Measurements from ENCODE around the gene NBEA. TPM values are rescaled to one million over a fixed set of nuclear protein-coding genes. Genes with fewer than 3 reads are reported as not detected.
"Not testable (repeated sequence)": the region's sequence is repeated elsewhere in the genome, so short reads cannot be mapped to it uniquely, and the experiment has no call there.

NBEA gene
- total RNA-seq, 1 experiment from 2014 or later, result 4.4 TPM

GRCh38 chr13:35675651-35676050 lies 733.6 kb downstream of the NBEA start:
- BruUV-seq (replicated peaks), result no TSS peak
- CTCF ChIA-PET, result no interaction called here

GRCh38 chr13:35677863-35678262 lies 735.8 kb downstream of the NBEA start:
- ATAC-seq; CTCF ChIA-PET; H3F3A ChIP-seq (ENCODE audit: low read length, unreplicated experiment); POLR2A ChIA-PET (ENCODE audit: unreplicated experiment); H3K4me2 ChIP-seq (ENCODE audit: low read length); intact Hi-C loops (cut with micrococcal nuclease); H3K79me2 ChIP-seq (ENCODE audit: low read length); BruUV-seq (replicated peaks); H2AFZ ChIP-seq (ENCODE audit: low read length); H3K9me3 ChIP-seq (ENCODE audit: low read length); H3K9ac ChIP-seq (ENCODE audit: low read length); H3K9me2 ChIP-seq (replicated peaks; ENCODE audit: low read length); H3K4me3 ChIP-seq (ENCODE audit: low read length); H3K36me3 ChIP-seq (ENCODE audit: low read depth, low read length); H3K27ac ChIP-seq (ENCODE audit: low read length); DNase-seq; H3K27me3 ChIP-seq (ENCODE audit: low read length); H3K4me1 ChIP-seq (ENCODE audit: insufficient read depth, low read length); H4K20me1 ChIP-seq (ENCODE audit: low read length): not testable (repeated sequence)

More at GRCh38 chr13:35675651-35676050, 733.6 kb downstream of the NBEA start:
- no peaks in the 10 kb centered on the region for H3K79me2 ChIP-seq (ENCODE audit: low read length)
- H3K9me3 ChIP-seq (ENCODE audit: low read length), result no peaks in the 10 kb centered on the region
- H3K4me1 ChIP-seq (ENCODE audit: insufficient read depth, low read length), result no peaks in the 10 kb centered on the region
- no peak for ATAC-seq
- POLR2A ChIA-PET (ENCODE audit: unreplicated experiment), result no interaction called here
- no peak overlapping the region for H3K27ac ChIP-seq (ENCODE audit: low read length)
- H3F3A ChIP-seq (ENCODE audit: low read length, unreplicated experiment), result no peaks in the 10 kb centered on the region
- no peak overlapping the region for H3K4me2 ChIP-seq (ENCODE audit: low read length)
- no peak overlapping the region for H3K4me3 ChIP-seq (ENCODE audit: low read length)
- no peaks in the 10 kb centered on the region for H3K9me2 ChIP-seq (replicated peaks; ENCODE audit: low read length)
- TF ChIP-seq CTCF (conservative IDR thresholded peaks at IDR 0.05; ENCODE audit: low read depth, low read length), result no peak
- TF ChIP-seq EZH2 (IDR thresholded peaks at IDR 0.05; ENCODE audit: low read length, unreplicated experiment), result no peak
- TF ChIP-seq EZH2phosphoT487 (IDR thresholded peaks at IDR 0.05; ENCODE audit: borderline replicate concordance, low read length), result no peak
- H2AFZ ChIP-seq (ENCODE audit: low read length), result no peak overlapping the region
- no peaks in the 10 kb centered on the region for H3K27me3 ChIP-seq (ENCODE audit: low read length)
- no peaks in the 10 kb centered on the region for H4K20me1 ChIP-seq (ENCODE audit: low read length)
- no peak overlapping the region for H3K9ac ChIP-seq (ENCODE audit: low read length)
- H3K36me3 ChIP-seq (ENCODE audit: low read depth, low read length), result no peaks in the 10 kb centered on the region
- intact Hi-C loops (cut with micrococcal nuclease), result no loop called here
- DNase-seq, result no peak

GRCh38 chr13:35681685-35682084 lies 739.6 kb downstream of the NBEA start:
- ChIA-PET CTCF (no interaction called here), POLR2A (ENCODE audit: unreplicated experiment) (interaction anchor here (0.7 kb wide), 1 partner anchor 87 kb away, joined by 7 read pairs; no protein-coding TSS in a partner anchor)
- H3K36me3 ChIP-seq (ENCODE audit: low read depth, low read length), result no peaks in the 10 kb centered on the region
- H3K4me2 ChIP-seq (ENCODE audit: low read length), result no peak overlapping the region
- DNase-seq, result no peak
- H3K4me1 ChIP-seq (ENCODE audit: insufficient read depth, low read length), result no peaks in the 10 kb centered on the region
- intact Hi-C loops (cut with micrococcal nuclease), result no loop called here
- no peaks in the 10 kb centered on the region for H3F3A ChIP-seq (ENCODE audit: low read length, unreplicated experiment)
- no peak overlapping the region for H2AFZ ChIP-seq (ENCODE audit: low read length)
- no peak overlapping the region for H3K9ac ChIP-seq (ENCODE audit: low read length)
- H3K79me2 ChIP-seq (ENCODE audit: low read length), result no peaks in the 10 kb centered on the region
- no peak overlapping the region for H3K4me3 ChIP-seq (ENCODE audit: low read length)
- BruUV-seq (replicated peaks), result no TSS peak
- H3K27ac ChIP-seq (ENCODE audit: low read length), result no peak overlapping the region
- no peaks in the 10 kb centered on the region for H3K9me2 ChIP-seq (replicated peaks; ENCODE audit: low read length)
- no peak for TF ChIP-seq CTCF (conservative IDR thresholded peaks at IDR 0.05; ENCODE audit: low read depth, low read length)
- TF ChIP-seq EZH2 (IDR thresholded peaks at IDR 0.05; ENCODE audit: low read length, unreplicated experiment), result no peak
- no peak for TF ChIP-seq EZH2phosphoT487 (IDR thresholded peaks at IDR 0.05; ENCODE audit: borderline replicate concordance, low read length)
- no peaks in the 10 kb centered on the region for H4K20me1 ChIP-seq (ENCODE audit: low read length)
- ATAC-seq, result no peak
- no peaks in the 10 kb centered on the region for H3K27me3 ChIP-seq (ENCODE audit: low read length)
- no peaks in the 10 kb centered on the region for H3K9me3 ChIP-seq (ENCODE audit: low read length)
